GM18508 (cell line): ENCODE results near the gene PPARG.

ENCODE experiments used
- ATAC-seq: cut with Tn5 transposase; IDR thresholded peaks from one replicate; pipeline ENCODE4 v1.9.1; 2021; ENCODE audit warnings: moderate number of reproducible peaks; ENCODE audit not compliant: insufficient read depth, unreplicated experiment

The PPARG gene

GRCh38 chr3:12339701-12340480 lies 51.0 kb downstream of the PPARG start:
- ATAC-seq = no peak

- no peak for ATAC-seq
Observed at GRCh38 chr3:12340506-12340905, 51.6 kb downstream of the PPARG start.

- ATAC-seq = no peak
Observed at GRCh38 chr3:12342151-12342550, 53.3 kb downstream of the PPARG start.

GRCh38 chr3:12343047-12343501 lies 54.2 kb downstream of the PPARG start:
- no peak for ATAC-seq

- no peak for ATAC-seq
Observed at GRCh38 chr3:12345141-12345561, 56.3 kb downstream of the PPARG start.

DNA sequence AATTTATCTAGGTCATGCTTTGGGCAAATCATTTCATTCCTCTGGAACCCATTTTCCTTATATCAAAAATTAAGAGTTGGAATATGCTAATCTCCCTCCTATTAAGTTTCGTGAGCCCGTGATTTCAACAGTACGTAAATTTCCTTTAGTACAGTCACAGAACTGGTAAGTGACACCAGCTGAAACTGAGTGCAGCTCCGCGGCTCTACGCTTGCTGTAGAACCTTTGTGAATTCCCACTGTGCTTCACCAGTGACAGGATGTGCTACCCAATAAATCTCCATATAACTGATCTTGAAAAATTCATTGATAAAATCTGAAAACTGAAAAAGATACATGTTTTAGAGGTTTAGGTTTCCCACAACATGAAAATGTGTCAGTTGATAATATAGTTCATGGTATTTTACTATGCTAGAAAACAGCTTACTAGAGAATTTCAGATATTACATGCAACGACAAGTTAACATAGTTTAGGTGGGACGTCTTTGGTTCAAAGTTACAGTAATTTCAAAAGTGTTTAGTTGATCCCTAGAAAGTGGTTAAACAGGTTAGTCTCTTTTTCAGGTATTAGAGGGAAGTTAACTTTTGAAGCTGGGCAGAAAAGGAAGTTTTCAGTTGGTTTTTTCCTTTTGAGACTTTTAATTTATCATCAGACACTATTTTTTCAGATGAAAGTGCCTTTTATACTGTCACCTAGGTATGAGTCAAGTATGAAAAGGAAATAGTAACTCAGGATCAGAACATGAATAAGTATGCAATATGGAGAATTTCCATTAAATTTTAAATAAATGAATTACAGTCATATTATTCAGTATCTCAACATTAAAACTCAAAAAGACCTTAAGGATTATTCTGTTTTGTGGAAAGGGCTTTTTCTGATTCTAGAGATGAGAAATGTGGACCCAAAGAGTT lies 57.0 kb downstream of the PPARG start:
- ATAC-seq = no peak

DNA sequence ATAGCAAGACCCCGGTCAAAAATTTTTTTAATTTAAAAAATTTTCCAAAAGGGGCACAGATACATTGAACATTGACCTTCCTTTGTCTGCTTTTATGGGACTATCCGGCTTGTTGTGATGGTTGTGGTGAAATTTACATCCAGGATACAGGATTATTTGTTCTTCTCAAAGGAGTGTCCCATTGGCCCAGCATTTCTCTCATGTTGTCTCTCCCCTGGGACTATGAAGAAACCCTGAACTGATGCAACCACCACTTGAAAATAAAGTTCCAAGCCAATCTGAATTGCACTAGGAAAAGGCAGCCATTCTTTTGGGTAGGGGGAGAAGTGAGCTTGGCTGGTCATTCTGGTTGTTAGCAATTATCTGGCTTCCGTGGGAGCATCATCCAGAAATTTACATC lies 58.4 kb downstream of the PPARG start:
- no peak for ATAC-seq

DNA sequence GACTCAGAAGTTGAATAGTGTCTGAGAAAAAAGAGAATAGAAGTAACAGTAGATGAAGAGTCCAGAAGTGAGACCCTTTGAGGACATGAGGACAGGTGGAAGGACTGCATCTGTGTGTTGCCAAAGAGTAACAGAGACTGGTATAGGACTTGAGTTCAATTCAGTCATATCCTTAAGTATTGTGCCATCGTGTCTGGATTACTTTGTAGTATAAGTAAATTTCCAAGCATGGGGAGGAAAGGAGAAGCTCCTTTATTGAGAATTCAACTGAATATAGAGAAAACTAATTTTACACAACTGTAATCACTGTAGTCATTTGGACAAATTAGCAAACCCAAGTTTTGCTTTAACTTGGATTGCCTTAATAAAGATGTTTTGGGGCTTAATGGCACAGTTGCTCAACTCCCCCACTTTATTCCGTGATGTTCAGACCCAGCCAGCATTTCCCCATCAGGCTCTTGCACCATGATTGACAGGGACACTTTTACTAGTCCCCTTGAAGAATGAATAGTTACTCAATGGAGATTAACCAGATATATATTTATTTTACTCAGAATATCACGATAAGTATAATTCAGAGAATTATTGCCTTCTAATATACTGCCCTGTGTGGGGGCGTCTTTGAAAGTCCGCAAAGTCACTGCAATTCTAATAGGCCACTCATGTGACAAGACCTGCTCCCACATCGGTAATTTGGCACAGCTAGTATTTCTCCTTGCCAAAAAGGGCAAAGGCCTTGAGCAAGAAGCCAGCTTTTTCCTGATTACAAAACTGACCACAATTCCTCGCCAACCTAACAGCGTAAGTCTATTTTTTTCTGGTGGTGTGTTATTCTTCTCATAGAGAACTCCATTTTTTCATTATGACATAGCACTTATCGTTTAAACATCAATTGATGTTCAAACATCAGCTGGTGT lies 61.3 kb downstream of the PPARG start:
- no peak for ATAC-seq

GRCh38 chr3:12351145-12351544 lies 62.3 kb downstream of the PPARG start:
- ATAC-seq = no peak

DNA sequence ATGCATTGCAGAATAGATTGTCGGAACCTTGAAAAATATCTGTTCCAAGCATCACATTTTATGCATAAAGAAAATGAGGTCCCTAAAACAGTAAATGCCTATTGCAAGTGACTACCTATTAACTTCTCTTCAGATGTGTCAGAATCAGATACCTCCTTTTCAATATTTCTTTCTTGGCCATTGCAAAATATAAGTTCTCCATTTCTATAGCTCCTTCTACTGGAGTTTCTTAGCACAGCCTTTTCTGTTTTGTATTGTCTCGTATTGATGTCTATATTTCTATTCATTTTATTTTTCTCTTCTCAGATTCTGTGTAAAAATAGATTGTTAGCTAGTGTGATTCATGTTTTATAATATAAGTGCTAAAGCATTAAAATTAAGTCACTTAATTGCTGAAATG lies 63.4 kb downstream of the PPARG start:
- ATAC-seq = no peak

GRCh38 chr3:12352755-12353154 lies 63.9 kb downstream of the PPARG start:
- ATAC-seq = no peak

- no peak for ATAC-seq
Observed at GRCh38 chr3:12353796-12354525, 65.1 kb downstream of the PPARG start.

DNA sequence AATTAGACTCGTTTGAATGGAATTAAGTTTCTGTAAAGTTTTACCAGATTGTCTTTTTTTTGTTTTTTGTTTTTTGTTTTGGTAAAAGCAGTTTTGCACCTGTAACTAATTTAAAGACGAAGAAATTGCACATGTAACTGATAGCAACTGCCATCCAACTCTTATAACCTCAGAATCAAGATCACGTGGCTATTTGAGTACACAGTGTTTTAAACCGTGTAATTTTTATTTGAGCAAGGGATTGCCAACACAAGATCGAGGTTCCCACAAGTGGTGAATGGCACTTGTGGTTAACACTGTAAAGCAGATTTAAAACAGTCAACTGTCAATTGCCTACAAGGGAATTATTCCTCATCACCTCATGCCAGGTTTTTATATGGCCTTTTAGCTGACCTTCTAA lies 67.3 kb downstream of the PPARG start:
- no peak for ATAC-seq

DNA sequence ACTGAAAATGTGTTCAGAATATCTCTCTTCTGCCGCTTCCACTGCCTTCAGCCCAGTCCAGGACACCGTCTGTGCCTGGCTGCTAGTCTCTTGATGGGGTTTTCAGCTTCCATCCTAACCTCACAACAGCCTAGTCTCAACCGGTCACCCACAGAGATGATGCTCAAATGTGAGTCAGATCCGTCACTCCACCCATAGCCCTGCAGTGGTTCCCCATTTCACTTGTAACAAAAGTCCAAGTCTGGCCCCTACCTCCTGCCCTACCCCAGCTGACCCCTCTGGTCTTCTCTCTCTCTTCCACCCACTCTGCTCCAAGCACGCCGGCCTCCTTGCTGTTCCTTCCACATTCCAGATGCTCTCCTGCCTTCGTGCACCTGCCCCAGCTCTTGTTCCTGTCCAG lies 68.1 kb downstream of the PPARG start:
- no peak for ATAC-seq

- ATAC-seq = no peak
Observed at GRCh38 chr3:12357456-12357855, 68.6 kb downstream of the PPARG start.

- ATAC-seq = no peak
Observed at GRCh38 chr3:12363397-12364195, 74.7 kb downstream of the PPARG start.

DNA sequence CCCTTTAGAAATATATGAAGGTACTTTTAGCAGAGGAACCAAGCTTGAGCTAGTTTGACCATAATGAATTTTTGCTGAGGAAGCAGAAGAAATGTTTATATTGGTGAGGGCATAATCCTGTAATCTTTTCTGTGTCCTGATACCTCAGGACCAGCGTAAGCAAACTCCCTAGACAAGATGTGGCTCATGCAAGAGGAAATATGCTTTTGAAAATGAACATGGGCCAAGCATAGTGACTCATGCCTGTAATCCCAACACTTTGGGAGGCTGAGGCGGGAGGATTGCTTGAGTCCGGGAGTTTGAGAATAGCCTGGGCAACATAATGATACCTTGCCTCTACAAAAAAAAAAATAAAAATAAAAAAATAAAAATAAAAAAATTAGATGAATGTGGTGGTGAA lies 78.5 kb downstream of the PPARG start:
- ATAC-seq = no peak

- no peak for ATAC-seq
Observed at GRCh38 chr3:12369029-12369428, 80.2 kb downstream of the PPARG start.

DNA sequence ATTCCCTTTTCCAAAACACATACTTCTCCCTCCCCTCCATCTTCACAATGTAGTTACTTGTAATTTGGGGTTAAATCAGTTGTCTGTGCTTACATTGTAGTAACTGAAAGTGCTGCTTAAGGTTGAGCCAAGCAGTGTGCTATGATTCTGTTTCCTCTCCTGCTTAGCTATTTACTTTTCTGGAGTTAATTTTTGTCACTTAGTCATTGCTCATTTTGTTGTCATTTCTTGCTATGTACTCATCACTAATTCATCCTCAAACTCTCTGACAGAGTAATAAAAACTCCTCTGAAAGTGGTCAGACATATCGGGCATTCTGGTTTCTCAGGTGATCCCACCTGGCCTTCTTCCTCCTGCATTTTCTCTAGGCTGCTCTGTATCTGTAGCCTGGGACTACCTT lies 80.7 kb downstream of the PPARG start:
- ATAC-seq = no peak
